ENCODE measurements around the gene ZNF423.

GRCh38 chr16:49466881-49467280 is 389.0 kb downstream of the ZNF423 start:
- no peak for TF ChIP-seq EZH2 (IDR thresholded peaks at IDR 0.05; ENCODE audit: borderline replicate concordance, low read depth, low read length, poor library complexity, severe bottlenecking)
- TF ChIP-seq CTCF (conservative IDR thresholded peaks at IDR 0.05; ENCODE audit: low read depth, low read length) = no peak
